ENCODE measurements around the gene SALL2. TPM values are rescaled to one million over a fixed set of nuclear protein-coding genes. Genes with fewer than 3 reads are reported as not detected.

Gene SALL2
- total RNA-seq, 1 donor from 2014 or later, result 38.4 TPM

GRCh38 chr14:21494902-21495762 lies 31.0 kb downstream of the SALL2 start:
- no peaks in the 10 kb centered on the region for H3K9me3 Mint-ChIP-seq (ENCODE audit: unreplicated experiment)
- H3K36me3 Mint-ChIP-seq (ENCODE audit: low read depth, unreplicated experiment), result peaks cover 46% of the 10 kb centered on the region
- TF ChIP-seq CTCF (IDR thresholded peaks at IDR 0.05; ENCODE audit: unreplicated experiment), result no peak
- H3K4me3 Mint-ChIP-seq (ENCODE audit: unreplicated experiment), result no peak overlapping the region
- no peak for DNase-seq (ENCODE audit: low spot score)
- H3K27ac Mint-ChIP-seq (ENCODE audit: unreplicated experiment), result peak overlapping the region; percentile 48
- H3K4me1 Mint-ChIP-seq (ENCODE audit: unreplicated experiment), result peaks cover 3% of the 10 kb centered on the region
- H3K27me3 Mint-ChIP-seq (ENCODE audit: unreplicated experiment), result no peaks in the 10 kb centered on the region

- H3K36me3 Mint-ChIP-seq (ENCODE audit: low read depth, unreplicated experiment), result peaks cover 5% of the 10 kb centered on the region
- H3K27ac Mint-ChIP-seq (ENCODE audit: unreplicated experiment), result no peak overlapping the region
- H3K27me3 Mint-ChIP-seq (ENCODE audit: unreplicated experiment), result no peaks in the 10 kb centered on the region
- H3K9me3 Mint-ChIP-seq (ENCODE audit: unreplicated experiment), result no peaks in the 10 kb centered on the region
- H3K4me1 Mint-ChIP-seq (ENCODE audit: unreplicated experiment), result no peaks in the 10 kb centered on the region
- no peak for DNase-seq (ENCODE audit: low spot score)
- TF ChIP-seq CTCF (IDR thresholded peaks at IDR 0.05; ENCODE audit: unreplicated experiment), result no peak
- H3K4me3 Mint-ChIP-seq (ENCODE audit: unreplicated experiment), result no peak overlapping the region
These were observed 39.5 kb downstream of the SALL2 start for GRCh38 chr14:21486640-21487087.

GRCh38 chr14:21476925-21477681 lies 49.0 kb downstream of the SALL2 start, which contains the start of the genes RAB2B and TOX4:
Gene RAB2B (minus strand): TSS chr14:21476959. CDS start chr14:21476872, 87 bp downstream.
Gene TOX4 (plus strand): TSS chr14:21477195. CDS start chr14:21477279, 84 bp downstream.
- H3K27ac Mint-ChIP-seq (ENCODE audit: unreplicated experiment), result peak within 1 kb of the TSS; percentile 100
- peak; percentile 69 for TF ChIP-seq CTCF (IDR thresholded peaks at IDR 0.05; ENCODE audit: unreplicated experiment)
- H3K36me3 Mint-ChIP-seq (ENCODE audit: low read depth, unreplicated experiment), result peaks cover 17% of the 10 kb centered on the region
- peaks cover 17% of the 10 kb centered on the region for H3K4me1 Mint-ChIP-seq (ENCODE audit: unreplicated experiment)
- peak; percentile 95 for DNase-seq (ENCODE audit: low spot score)
- peaks cover 5% of the 10 kb centered on the region for H3K27me3 Mint-ChIP-seq (ENCODE audit: unreplicated experiment)
- H3K4me3 Mint-ChIP-seq (ENCODE audit: unreplicated experiment), result peak within 1 kb of the TSS; percentile 100
- H3K9me3 Mint-ChIP-seq (ENCODE audit: unreplicated experiment), result no peaks in the 10 kb centered on the region

GRCh38 chr14:21476523-21476924 lies 49.6 kb downstream of the SALL2 start:
- peaks cover 5% of the 10 kb centered on the region for H3K27me3 Mint-ChIP-seq (ENCODE audit: unreplicated experiment)
- peak; percentile 78 for DNase-seq (ENCODE audit: low spot score)
- H3K27ac Mint-ChIP-seq (ENCODE audit: unreplicated experiment), result peak overlapping the region; percentile 89
- peak overlapping the region; percentile 100 for H3K4me3 Mint-ChIP-seq (ENCODE audit: unreplicated experiment)
- no peak for TF ChIP-seq CTCF (IDR thresholded peaks at IDR 0.05; ENCODE audit: unreplicated experiment)
- H3K36me3 Mint-ChIP-seq (ENCODE audit: low read depth, unreplicated experiment), result peaks cover 16% of the 10 kb centered on the region
- peaks cover 17% of the 10 kb centered on the region for H3K4me1 Mint-ChIP-seq (ENCODE audit: unreplicated experiment)
- no peaks in the 10 kb centered on the region for H3K9me3 Mint-ChIP-seq (ENCODE audit: unreplicated experiment)

Data from endothelial cell (in vitro differentiated cells).